Fibroblast of the aortic adventitia (primary cell): Measurements from ENCODE around the gene PHIP. TPM values are rescaled to one million over a fixed set of nuclear protein-coding genes. Genes with fewer than 3 reads are reported as not detected.

ENCODE experiments used
- DNase-seq: peaks from one replicate; pipeline ENCODE4 v3.0.0-alpha.2; 2010; ENCODE audit warnings: low read depth
- H3K4me3 ChIP-seq: 2 replicates; pipeline ENCODE4 v1.5.1; 2011; ENCODE audit warnings: low read depth, mild to moderate bottlenecking, control low read depth, low read length, moderate library complexity
- CTCF ChIP-seq: IDR thresholded peaks from 2 replicates; pipeline ENCODE4 v1.5.1; 2011; ENCODE audit warnings: mild to moderate bottlenecking, low read length, control low read depth, inconsistent platforms; ENCODE audit not compliant: insufficient read depth
- total RNA-seq: library from RNA; depleted of rRNA; stranded (reverse); fragments of >200 nt; gene quantifications from 2 replicates; pipeline ENCODE4 v1.2.3, GENCODE V29; 2012; ENCODE audit warnings: low replicate concordance

PHIP gene
- total RNA-seq, 1 donor = 34.3 TPM

- H3K4me3 ChIP-seq = no peak overlapping the region
- TF ChIP-seq CTCF = no peak
- no peak for DNase-seq
These were observed 3.6 kb upstream of the PHIP start for GRCh38 chr6:79081663-79082062.

GRCh38 chr6:79079561-79080041 lies 1.5 kb upstream of the PHIP start:
- peak; percentile 49 for DNase-seq
- TF ChIP-seq CTCF = no peak
- peak overlapping the region; percentile 84 for H3K4me3 ChIP-seq

- no peak for DNase-seq
- H3K4me3 ChIP-seq = peak overlapping the region; percentile 84
- TF ChIP-seq CTCF = no peak
These were observed 359 bp downstream of the PHIP start for GRCh38 chr6:79077715-79078074.

GRCh38 chr6:79076782-79077641 lies 1.0 kb downstream of the PHIP start:
- no peak for TF ChIP-seq CTCF
- peak; percentile 91 for DNase-seq
- H3K4me3 ChIP-seq = peak overlapping the region; percentile 84

GRCh38 chr6:79076160-79076559 lies 1.9 kb downstream of the PHIP start:
- DNase-seq = peak; percentile 33
- no peak for TF ChIP-seq CTCF
- H3K4me3 ChIP-seq = peak overlapping the region; percentile 84

- no peak for TF ChIP-seq CTCF
- DNase-seq = no peak
- H3K4me3 ChIP-seq = no peak overlapping the region
These were observed 4.2 kb downstream of the PHIP start for GRCh38 chr6:79073888-79074287.
